COLO668 (cell line): ENCODE measurements around the gene SLC2A9.

Source experiments
- DNase-seq: peaks from one replicate; lab custom pipeline; 2025; ENCODE audit not compliant: unreplicated experiment; lab: John Stamatoyannopoulos, UW

Gene SLC2A9

GRCh38 chr4:9968472-9968871, 52.8 kb downstream of the SLC2A9 start:
- no peak for DNase-seq

GRCh38 chr4:9964879-9965278, 56.4 kb downstream of the SLC2A9 start:
- no peak for DNase-seq

GRCh38 chr4:9963328-9963727, 58.0 kb downstream of the SLC2A9 start:
- DNase-seq, result no peak

GRCh38 chr4:9962611-9963314, 58.5 kb downstream of the SLC2A9 start:
- no peak for DNase-seq

GRCh38 chr4:9954468-9954867, 66.8 kb downstream of the SLC2A9 start:
- no peak for DNase-seq

- no peak for DNase-seq
These were observed 68.2 kb downstream of the SLC2A9 start for GRCh38 chr4:9953089-9953488.

GRCh38 chr4:9952415-9952950, 68.8 kb downstream of the SLC2A9 start:
- no peak for DNase-seq

- DNase-seq, result no peak
These were observed 71.7 kb downstream of the SLC2A9 start for GRCh38 chr4:9949573-9949972.

GRCh38 chr4:9947168-9948062, 73.9 kb downstream of the SLC2A9 start:
- no peak for DNase-seq

- no peak for DNase-seq
These were observed 75.1 kb downstream of the SLC2A9 start for GRCh38 chr4:9946170-9946569.

- no peak for DNase-seq
These were observed 76.6 kb downstream of the SLC2A9 start for GRCh38 chr4:9944431-9945425.

GRCh38 chr4:9943761-9944160, 77.5 kb downstream of the SLC2A9 start:
- no peak for DNase-seq

- DNase-seq, result no peak
These were observed 78.2 kb downstream of the SLC2A9 start for GRCh38 chr4:9942921-9943600.

- DNase-seq, result no peak
These were observed 79.2 kb downstream of the SLC2A9 start for GRCh38 chr4:9942139-9942538.

- DNase-seq, result no peak
These were observed 81.3 kb downstream of the SLC2A9 start for GRCh38 chr4:9940041-9940440.

GRCh38 chr4:9938933-9939332, 82.4 kb downstream of the SLC2A9 start:
- no peak for DNase-seq

GRCh38 chr4:9937078-9937477, 84.2 kb downstream of the SLC2A9 start:
- DNase-seq, result no peak

- DNase-seq, result no peak
These were observed 85.1 kb downstream of the SLC2A9 start for GRCh38 chr4:9936129-9936644.

- DNase-seq, result no peak
These were observed 87.3 kb downstream of the SLC2A9 start for GRCh38 chr4:9933956-9934355.

GRCh38 chr4:9933184-9933583, 88.1 kb downstream of the SLC2A9 start:
- no peak for DNase-seq
